COR-L47 (cell line): ENCODE data around the gene BEND3.
"Not testable (repeated sequence)": the region's sequence is repeated elsewhere in the genome, so short reads cannot be mapped to it uniquely, and the experiment has no call there.

ENCODE experiments used
- DNase-seq: peaks from one replicate; lab custom pipeline; 2025; lab: John Stamatoyannopoulos, UW

The BEND3 gene

GRCh38 chr6:107032051-107032450 lies 83.3 kb downstream of the BEND3 start:
- DNase-seq: no peak

- no peak for DNase-seq
Measured at GRCh38 chr6:107030151-107030550, 85.2 kb downstream of the BEND3 start.

GRCh38 chr6:107026965-107027364 lies 88.3 kb downstream of the BEND3 start:
- DNase-seq: no peak

- no peak for DNase-seq
Measured at GRCh38 chr6:107021446-107022185, 93.7 kb downstream of the BEND3 start.

GRCh38 chr6:107020239-107020638 lies 95.1 kb downstream of the BEND3 start:
- no peak for DNase-seq

GRCh38 chr6:107019628-107020027 lies 95.7 kb downstream of the BEND3 start:
- DNase-seq: not testable (repeated sequence)

GRCh38 chr6:107019047-107019446 lies 96.3 kb downstream of the BEND3 start:
- DNase-seq: no peak
